HCT116 (cell line): ENCODE results near the gene MSH3. TPM values are rescaled to one million over a fixed set of nuclear protein-coding genes. Genes with fewer than 3 reads are reported as not detected.

Experiments
- ATAC-seq: fragments of 200-7000 bp; cut with Tn5 transposase; 2 replicates; pipeline ENCODE4 v1.9.1; 2020; ENCODE audit warnings: mild to moderate bottlenecking, moderate library complexity
- BruUV-seq: library from RNA; stranded (reverse); fragments of 400-500 nt; replicated peaks from 2 replicates; lab custom pipeline; 2021; lab: Mats Ljungman, UMichigan
- CTCF ChIA-PET: fragments of 300-600 bp; sonication (Branson Sonifier 250); formaldehyde crosslinking; loops from one replicate; lab custom pipeline; 2021; ENCODE audit warnings: antibody characterized with exemption; lab: Charles Lee
- POLR2A ChIA-PET: fragments of 300-600, 350-600 bp; sonication (Branson Sonifier 250); formaldehyde crosslinking; loops from one replicate; lab custom pipeline; 2021; ENCODE audit warnings: antibody characterized with exemption; lab: Charles Lee
- RAD21 ChIA-PET, 2 experiments: fragments of 300-600 bp; sonication (Branson Sonifier 250); formaldehyde crosslinking; loops; one replicate each; lab custom pipeline; 2023; ENCODE audit warnings: low total read pairs in 2 of 2; ENCODE audit not compliant: uncharacterized antibody in 2 of 2, unreplicated experiment in 2 of 2, low non-redundant PET in 1 of 2; lab: Charles Lee
- DNase-seq: peaks from one replicate; pipeline ENCODE4 v3.0.0-alpha.2; 2010; ENCODE audit warnings: low read depth, low spot score
- H2AFZ ChIP-seq: fragments of 200-600 bp; shearing (Covaris generic), sonication (generic); 2 replicates; pipeline ENCODE4 v1.6.1; 2017; ENCODE audit warnings: low read depth, mixed run types, mixed read lengths, antibody characterized with exemption, low read length; ENCODE audit not compliant: poor library complexity, severe bottlenecking
- H3K27ac ChIP-seq: 2 replicates; pipeline ENCODE4 v1.5.1; 2012; ENCODE audit warnings: low read depth, low read length
- H3K27me3 ChIP-seq: fragments of 200-600 bp; sonication (generic); 2 replicates; pipeline ENCODE4 v1.6.1; 2016; ENCODE audit warnings: mixed run types, low read length, mixed read lengths; ENCODE audit not compliant: insufficient read depth
- H3K36me3 ChIP-seq, 2 experiments: fragments of 200-500 bp in 1 of 2; fragments of 200-600 bp in 1 of 2; sonication (Bioruptor generic) in 1 of 2; sonication (generic) in 1 of 2; 2 replicates each; pipeline versions ENCODE4 v1.5.1 to v1.6.1; 2014 to 2016; ENCODE audit warnings: low read length in 2 of 2, inconsistent platforms in 1 of 2, mixed read lengths in 1 of 2, mixed run types in 1 of 2; ENCODE audit not compliant: insufficient read depth in 2 of 2, control insufficient read depth in 1 of 2
- H3K4me1 ChIP-seq, 2 experiments: fragments of 200-600 bp in 1 of 2; sonication (generic) in 1 of 2; 2 replicates each; pipeline versions ENCODE4 v1.5.1 to v1.6.1; 2012 to 2017; ENCODE audit warnings: low read length in 2 of 2, inconsistent platforms in 1 of 2, mild to moderate bottlenecking in 1 of 2, mixed read lengths in 1 of 2, mixed run types in 1 of 2, moderate library complexity in 1 of 2; ENCODE audit not compliant: insufficient read depth in 2 of 2, control insufficient read depth in 1 of 2
- H3K4me2 ChIP-seq: fragments of 200-600 bp; sonication (generic); 2 replicates; pipeline ENCODE4 v1.6.1; 2017; ENCODE audit warnings: mixed run types, low read length, mixed read lengths
- H3K4me3 ChIP-seq, 2 experiments: fragments of 200-600 bp in 1 of 2; sonication (generic) in 1 of 2; replicated peaks in 1 of 2; 2 replicates each; pipeline ENCODE4 v1.5.1; 2011 to 2016; ENCODE audit warnings: low read length in 2 of 2, control low read depth in 1 of 2, low read depth in 1 of 2, mild to moderate bottlenecking in 1 of 2, mixed read lengths in 1 of 2, mixed run types in 1 of 2
- H3K79me2 ChIP-seq: fragments of 200-600 bp; sonication (generic); 2 replicates; pipeline ENCODE4 v1.6.1; 2017; ENCODE audit warnings: mild to moderate bottlenecking, mixed run types, low read length, moderate library complexity, mixed read lengths; ENCODE audit not compliant: insufficient read depth
- H3K9ac ChIP-seq: fragments of 200-600 bp; sonication (generic); 2 replicates; pipeline ENCODE4 v1.6.1; 2016; ENCODE audit warnings: low read length, mixed read lengths
- H3K9me2 ChIP-seq: fragments of 200-600 bp; sonication (generic), shearing (Covaris generic); 2 replicates; pipeline ENCODE4 v1.6.1; 2017; ENCODE audit warnings: mixed run types, mild to moderate bottlenecking, moderate library complexity; ENCODE audit not compliant: insufficient read depth
- H3K9me3 ChIP-seq, 2 experiments: fragments of 200-500 bp in 1 of 2; fragments of 200-600 bp in 1 of 2; sonication (Bioruptor generic) in 1 of 2; sonication (generic) in 1 of 2; 2 replicates each; pipeline ENCODE4 v1.6.1; 2014 to 2017; ENCODE audit warnings: low read length in 2 of 2, mixed read lengths in 2 of 2, inconsistent platforms in 1 of 2, low read depth in 1 of 2, mild to moderate bottlenecking in 1 of 2, mixed run types in 1 of 2, moderate library complexity in 1 of 2; ENCODE audit not compliant: control insufficient read depth in 1 of 2, insufficient read depth in 1 of 2
- H4K20me1 ChIP-seq: fragments of 200-600 bp; sonication (generic), shearing (Covaris generic); 2 replicates; pipeline ENCODE4 v1.6.1; 2017; ENCODE audit warnings: mixed run types, mild to moderate bottlenecking, moderate library complexity; ENCODE audit not compliant: insufficient read depth
- CBX3 ChIP-seq: IDR thresholded peaks from 2 replicates; pipeline ENCODE4 v1.6.1; 2012; ENCODE audit warnings: low read depth
- ELF1 ChIP-seq: IDR thresholded peaks from 2 replicates; pipeline ENCODE4 v1.6.1; 2012; ENCODE audit warnings: low read depth, borderline replicate concordance
- EZH2 ChIP-seq: fragments of 200-600 bp; sonication (generic); IDR thresholded peaks from 2 replicates; pipeline ENCODE4 v1.6.1; 2017; ENCODE audit warnings: antibody characterized with exemption, mixed run types
- FOSL1 ChIP-seq: IDR thresholded peaks from 2 replicates; pipeline ENCODE4 v1.6.1; 2012; ENCODE audit warnings: low read depth
- RAD21 ChIP-seq: IDR thresholded peaks from 2 replicates; pipeline ENCODE4 v1.6.1; 2012; ENCODE audit warnings: low read depth, mild to moderate bottlenecking
- SP1 ChIP-seq: IDR thresholded peaks from 2 replicates; pipeline ENCODE4 v1.6.1; 2012; ENCODE audit warnings: low read depth
- ZBTB33 ChIP-seq: IDR thresholded peaks from 2 replicates; pipeline ENCODE4 v1.6.1; 2011; ENCODE audit warnings: mild to moderate bottlenecking, low read length, moderate library complexity; ENCODE audit not compliant: insufficient replicate concordance; ENCODE audit errors: extremely low read depth
- intact Hi-C: fragments of 100-400 bp; cut with micrococcal nuclease; formaldehyde crosslinking; loops from 2 replicates; pipeline ENCODE4 v1.10.0; 2022
- total RNA-seq: library from RNA; stranded (reverse); gene quantifications from one replicate; pipeline ENCODE4 v1.2.1, GENCODE V29; 2021; ENCODE audit not compliant: unreplicated experiment
- TF ChIP-seq, protein P1 (sequence below): IDR thresholded peaks from 2 replicates; pipeline ENCODE4 v1.6.1; 2012

Gene MSH3
- total RNA-seq, 1 experiment from 2014 or later: 4.9 TPM

- no peak for ATAC-seq
- Histone ChIP-seq H3K4me2 (no peak overlapping the region), H3K9ac (no peak overlapping the region), H3K9me2 (no peaks in the 10 kb centered on the region), H3K79me2 (no peaks in the 10 kb centered on the region), H3K27me3 (no peaks in the 10 kb centered on the region), H3K4me3 (no peak overlapping the region), H4K20me1 (no peaks in the 10 kb centered on the region), H3K36me3 (no peaks in the 10 kb centered on the region), H3K9me3 (no peaks in the 10 kb centered on the region), H2AFZ (no peak overlapping the region)
- CTCF ChIA-PET: no interaction called here
- RAD21 ChIA-PET: no interaction called here
- POLR2A ChIA-PET: interaction anchor here (0.7 kb wide), 1 partner anchor 182 kb away, joined by 5 read pairs; no protein-coding TSS in a partner anchor
- intact Hi-C loops: no loop called here
- TF ChIP-seq FOSL1 (no peak), EZH2 (no peak)
- TF ChIP-seq, all 23 proteins: peak for 0
- no peak for DNase-seq
- H3K4me1 ChIP-seq: no peaks in the 10 kb centered on the region
- no TSS peak for BruUV-seq
- no peak overlapping the region for H3K27ac ChIP-seq
These were observed 262.2 kb downstream of the MSH3 start for GRCh38 chr5:80916676-80917075.

DNA sequence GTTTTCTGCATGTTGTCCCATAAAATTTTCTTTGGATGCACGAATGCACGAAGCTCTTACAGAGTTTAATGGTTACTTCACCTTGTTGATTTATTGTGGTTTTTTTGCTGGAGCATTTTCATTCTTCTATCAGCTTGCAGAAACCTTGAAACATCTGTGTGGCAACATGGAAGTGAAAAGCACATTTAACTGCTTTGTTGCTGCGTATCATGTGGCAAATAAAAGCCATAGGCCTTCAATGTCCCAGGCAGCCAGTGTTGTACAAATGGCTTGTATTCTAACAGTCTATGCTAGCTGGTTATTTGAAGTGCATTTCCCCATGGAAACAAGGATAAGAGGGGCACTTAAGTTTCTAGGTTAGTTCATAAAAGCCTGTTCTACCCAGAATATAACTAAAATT, 263.2 kb downstream of the MSH3 start:
- BruUV-seq: no TSS peak
- TF ChIP-seq RAD21 (no peak), CBX3 (no peak), ZBTB33 (no peak), ELF1 (no peak), SP1 (no peak)
- TF ChIP-seq, protein P1, sequence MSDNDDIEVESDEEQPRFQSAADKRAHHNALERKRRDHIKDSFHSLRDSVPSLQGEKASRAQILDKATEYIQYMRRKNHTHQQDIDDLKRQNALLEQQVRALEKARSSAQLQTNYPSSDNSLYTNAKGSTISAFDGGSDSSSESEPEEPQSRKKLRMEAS: no peak
- no peaks in the 10 kb centered on the region for H3K4me1 ChIP-seq
- H3K4me2 ChIP-seq: no peak overlapping the region
- no peak overlapping the region for H3K9ac ChIP-seq
- no peaks in the 10 kb centered on the region for H4K20me1 ChIP-seq
- H2AFZ ChIP-seq: no peak overlapping the region
- no peaks in the 10 kb centered on the region for H3K27me3 ChIP-seq
- no peak for DNase-seq
- no peak overlapping the region for H3K27ac ChIP-seq
- no peak overlapping the region for H3K4me3 ChIP-seq
- ChIA-PET RAD21 (no interaction called here), CTCF (no interaction called here), POLR2A (no interaction called here)
- H3K36me3 ChIP-seq: no peaks in the 10 kb centered on the region
- H3K79me2 ChIP-seq: no peaks in the 10 kb centered on the region
- no peak for ATAC-seq
- no peaks in the 10 kb centered on the region for H3K9me3 ChIP-seq
- no peaks in the 10 kb centered on the region for H3K9me2 ChIP-seq
- intact Hi-C loops: no loop called here
